ENCODE measurements around the gene GIT2. TPM values are rescaled to one million over a fixed set of nuclear protein-coding genes. Genes with fewer than 3 reads are reported as not detected.

The GIT2 gene
- total and polyA plus RNA-seq, 2 of the 13 experiments (the other 11 are each of a cell fraction or from before 2014, with no cell fraction given), result 18.4 to 19.8 TPM

DNA sequence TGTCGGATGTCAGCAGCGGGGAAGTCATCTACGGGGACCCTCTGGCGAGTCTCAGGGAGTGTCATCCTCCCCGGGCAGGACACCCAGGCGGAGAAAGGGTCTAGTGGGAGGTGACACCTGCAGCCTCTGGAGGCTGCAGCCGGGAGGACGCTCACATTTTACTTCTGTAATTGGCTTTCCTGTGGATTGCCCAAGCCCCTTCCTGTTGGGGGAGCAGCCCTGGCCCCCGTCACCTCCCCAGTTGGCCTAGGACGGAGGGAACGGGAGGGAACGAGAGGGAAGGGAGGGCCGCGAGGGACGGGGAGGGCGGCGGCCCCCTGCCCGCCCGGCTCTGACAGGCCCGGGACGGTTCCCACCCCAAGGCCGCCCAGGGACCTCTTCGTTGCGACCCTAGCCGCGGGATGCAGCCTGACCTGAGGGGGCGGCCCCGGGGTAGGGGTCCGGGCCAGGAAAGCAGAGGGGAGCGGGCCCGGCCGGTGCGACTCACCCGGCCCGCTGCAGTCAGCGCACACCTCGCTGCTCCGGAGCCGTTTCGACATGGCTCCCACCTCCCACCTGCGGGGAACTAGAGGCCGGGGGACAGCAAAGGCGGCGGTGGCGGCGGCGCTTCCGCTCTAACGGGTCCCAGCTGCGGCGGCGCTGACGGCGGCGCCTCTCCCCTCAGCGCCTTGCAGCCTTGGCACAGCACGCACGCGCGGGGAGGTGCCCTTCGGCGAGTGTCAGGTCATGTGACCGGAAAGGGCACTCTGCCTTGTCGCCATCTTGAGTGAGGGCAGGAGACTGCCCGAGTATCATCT is at the start of gene GIT2 (continued):
- TF ChIP-seq EP300 (IDR thresholded peaks at IDR 0.05; ENCODE audit: low read depth in 2 of 2, low read length in 2 of 2), result 0 out of 4 replicates have a peak, but pooled peaks have one; percentile 18 to 38
- TF ChIP-seq EP300 (CRISPR knock-in tag; IDR thresholded peaks at IDR 0.05; ENCODE audit: borderline replicate concordance), result no peak
- no peak for TF ChIP-seq TEAD3 (CRISPR knock-in tag; optimal IDR thresholded peaks at IDR 0.05; ENCODE audit: borderline replicate concordance)
- peak; percentile 79; the same call in 1 of the 2 replicates for TF ChIP-seq NCOA1 (CRISPR knock-in tag; IDR thresholded peaks at IDR 0.05)
- TF ChIP-seq ZNF335 (CRISPR knock-in tag; IDR thresholded peaks at IDR 0.05), result no peak
- no peak for TF ChIP-seq MTA3 (CRISPR knock-in tag; IDR thresholded peaks at IDR 0.05)
- TF ChIP-seq FOXP1 (IDR thresholded peaks at IDR 0.05), result no peak
- no peak for TF ChIP-seq FOXP1 (CRISPR knock-in tag; IDR thresholded peaks at IDR 0.05)
- TF ChIP-seq, protein P1, sequence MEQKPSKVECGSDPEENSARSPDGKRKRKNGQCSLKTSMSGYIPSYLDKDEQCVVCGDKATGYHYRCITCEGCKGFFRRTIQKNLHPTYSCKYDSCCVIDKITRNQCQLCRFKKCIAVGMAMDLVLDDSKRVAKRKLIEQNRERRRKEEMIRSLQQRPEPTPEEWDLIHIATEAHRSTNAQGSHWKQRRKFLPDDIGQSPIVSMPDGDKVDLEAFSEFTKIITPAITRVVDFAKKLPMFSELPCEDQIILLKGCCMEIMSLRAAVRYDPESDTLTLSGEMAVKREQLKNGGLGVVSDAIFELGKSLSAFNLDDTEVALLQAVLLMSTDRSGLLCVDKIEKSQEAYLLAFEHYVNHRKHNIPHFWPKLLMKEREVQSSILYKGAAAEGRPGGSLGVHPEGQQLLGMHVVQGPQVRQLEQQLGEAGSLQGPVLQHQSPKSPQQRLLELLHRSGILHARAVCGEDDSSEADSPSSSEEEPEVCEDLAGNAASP (CRISPR knock-in tag; IDR thresholded peaks at IDR 0.05; ENCODE audit: borderline replicate concordance), result no peak
- TF ChIP-seq REPIN1 (CRISPR knock-in tag; IDR thresholded peaks at IDR 0.05; ENCODE audit: borderline replicate concordance, low read depth), result peak; percentile 56; the same call in 1 of the 2 replicates
- TF ChIP-seq HNRNPK (IDR thresholded peaks at IDR 0.05; ENCODE audit: low read depth, low read length, poor library complexity, severe bottlenecking), result peak; percentile 76
- TF ChIP-seq, protein P2, sequence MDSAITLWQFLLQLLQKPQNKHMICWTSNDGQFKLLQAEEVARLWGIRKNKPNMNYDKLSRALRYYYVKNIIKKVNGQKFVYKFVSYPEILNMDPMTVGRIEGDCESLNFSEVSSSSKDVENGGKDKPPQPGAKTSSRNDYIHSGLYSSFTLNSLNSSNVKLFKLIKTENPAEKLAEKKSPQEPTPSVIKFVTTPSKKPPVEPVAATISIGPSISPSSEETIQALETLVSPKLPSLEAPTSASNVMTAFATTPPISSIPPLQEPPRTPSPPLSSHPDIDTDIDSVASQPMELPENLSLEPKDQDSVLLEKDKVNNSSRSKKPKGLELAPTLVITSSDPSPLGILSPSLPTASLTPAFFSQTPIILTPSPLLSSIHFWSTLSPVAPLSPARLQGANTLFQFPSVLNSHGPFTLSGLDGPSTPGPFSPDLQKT (CRISPR knock-in tag; IDR thresholded peaks at IDR 0.05; ENCODE audit: borderline replicate concordance), result no peak
- TF ChIP-seq HNRNPLL (IDR thresholded peaks at IDR 0.05; ENCODE audit: low read depth, low read length, poor library complexity, severe bottlenecking), result peak; percentile 68
- no peak for TF ChIP-seq ZNF713 (CRISPR knock-in tag; IDR thresholded peaks at IDR 0.05)
- TF ChIP-seq ZNF337 (CRISPR knock-in tag; IDR thresholded peaks at IDR 0.05; ENCODE audit: borderline replicate concordance, low read depth), result 0 out of 2 replicates have a peak, but pooled peaks have one; percentile 30
- no peak for TF ChIP-seq ELF3 (CRISPR knock-in tag; IDR thresholded peaks at IDR 0.05)
- TF ChIP-seq, protein P3, sequence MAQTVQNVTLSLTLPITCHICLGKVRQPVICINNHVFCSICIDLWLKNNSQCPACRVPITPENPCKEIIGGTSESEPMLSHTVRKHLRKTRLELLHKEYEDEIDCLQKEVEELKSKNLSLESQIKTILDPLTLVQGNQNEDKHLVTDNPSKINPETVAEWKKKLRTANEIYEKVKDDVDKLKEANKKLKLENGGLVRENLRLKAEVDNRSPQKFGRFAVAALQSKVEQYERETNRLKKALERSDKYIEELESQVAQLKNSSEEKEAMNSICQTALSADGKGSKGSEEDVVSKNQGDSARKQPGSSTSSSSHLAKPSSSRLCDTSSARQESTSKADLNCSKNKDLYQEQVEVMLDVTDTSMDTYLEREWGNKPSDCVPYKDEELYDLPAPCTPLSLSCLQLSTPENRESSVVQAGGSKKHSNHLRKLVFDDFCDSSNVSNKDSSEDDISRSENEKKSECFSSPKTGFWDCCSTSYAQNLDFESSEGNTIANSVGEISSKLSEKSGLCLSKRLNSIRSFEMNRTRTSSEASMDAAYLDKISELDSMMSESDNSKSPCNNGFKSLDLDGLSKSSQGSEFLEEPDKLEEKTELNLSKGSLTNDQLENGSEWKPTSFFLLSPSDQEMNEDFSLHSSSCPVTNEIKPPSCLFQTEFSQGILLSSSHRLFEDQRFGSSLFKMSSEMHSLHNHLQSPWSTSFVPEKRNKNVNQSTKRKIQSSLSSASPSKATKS (CRISPR knock-in tag; IDR thresholded peaks at IDR 0.05), result no peak
- TF ChIP-seq ZNF556 (CRISPR knock-in tag; IDR thresholded peaks at IDR 0.05; ENCODE audit: borderline replicate concordance), result peak; percentile 84; the same call in 1 of the 2 replicates
- TF ChIP-seq, protein P4, sequence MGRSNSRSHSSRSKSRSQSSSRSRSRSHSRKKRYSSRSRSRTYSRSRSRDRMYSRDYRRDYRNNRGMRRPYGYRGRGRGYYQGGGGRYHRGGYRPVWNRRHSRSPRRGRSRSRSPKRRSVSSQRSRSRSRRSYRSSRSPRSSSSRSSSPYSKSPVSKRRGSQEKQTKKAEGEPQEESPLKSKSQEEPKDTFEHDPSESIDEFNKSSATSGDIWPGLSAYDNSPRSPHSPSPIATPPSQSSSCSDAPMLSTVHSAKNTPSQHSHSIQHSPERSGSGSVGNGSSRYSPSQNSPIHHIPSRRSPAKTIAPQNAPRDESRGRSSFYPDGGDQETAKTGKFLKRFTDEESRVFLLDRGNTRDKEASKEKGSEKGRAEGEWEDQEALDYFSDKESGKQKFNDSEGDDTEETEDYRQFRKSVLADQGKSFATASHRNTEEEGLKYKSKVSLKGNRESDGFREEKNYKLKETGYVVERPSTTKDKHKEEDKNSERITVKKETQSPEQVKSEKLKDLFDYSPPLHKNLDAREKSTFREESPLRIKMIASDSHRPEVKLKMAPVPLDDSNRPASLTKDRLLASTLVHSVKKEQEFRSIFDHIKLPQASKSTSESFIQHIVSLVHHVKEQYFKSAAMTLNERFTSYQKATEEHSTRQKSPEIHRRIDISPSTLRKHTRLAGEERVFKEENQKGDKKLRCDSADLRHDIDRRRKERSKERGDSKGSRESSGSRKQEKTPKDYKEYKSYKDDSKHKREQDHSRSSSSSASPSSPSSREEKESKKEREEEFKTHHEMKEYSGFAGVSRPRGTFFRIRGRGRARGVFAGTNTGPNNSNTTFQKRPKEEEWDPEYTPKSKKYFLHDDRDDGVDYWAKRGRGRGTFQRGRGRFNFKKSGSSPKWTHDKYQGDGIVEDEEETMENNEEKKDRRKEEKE (IDR thresholded peaks at IDR 0.05), result no peak
- no peak for TF ChIP-seq ATAD3A (CRISPR knock-in tag; IDR thresholded peaks at IDR 0.05)
- no peak for TF ChIP-seq ZNF652 (CRISPR knock-in tag; IDR thresholded peaks at IDR 0.05; ENCODE audit: borderline replicate concordance, low read depth)
- TF ChIP-seq, protein P5, sequence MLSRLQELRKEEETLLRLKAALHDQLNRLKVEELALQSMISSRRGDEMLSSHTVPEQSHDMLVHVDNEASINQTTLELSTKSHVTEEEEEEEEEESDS (CRISPR knock-in tag; IDR thresholded peaks at IDR 0.05; ENCODE audit: borderline replicate concordance), result no peak

All from HepG2 (cell line).